ENCODE data around the gene NUP93.

Gene NUP93

DNA sequence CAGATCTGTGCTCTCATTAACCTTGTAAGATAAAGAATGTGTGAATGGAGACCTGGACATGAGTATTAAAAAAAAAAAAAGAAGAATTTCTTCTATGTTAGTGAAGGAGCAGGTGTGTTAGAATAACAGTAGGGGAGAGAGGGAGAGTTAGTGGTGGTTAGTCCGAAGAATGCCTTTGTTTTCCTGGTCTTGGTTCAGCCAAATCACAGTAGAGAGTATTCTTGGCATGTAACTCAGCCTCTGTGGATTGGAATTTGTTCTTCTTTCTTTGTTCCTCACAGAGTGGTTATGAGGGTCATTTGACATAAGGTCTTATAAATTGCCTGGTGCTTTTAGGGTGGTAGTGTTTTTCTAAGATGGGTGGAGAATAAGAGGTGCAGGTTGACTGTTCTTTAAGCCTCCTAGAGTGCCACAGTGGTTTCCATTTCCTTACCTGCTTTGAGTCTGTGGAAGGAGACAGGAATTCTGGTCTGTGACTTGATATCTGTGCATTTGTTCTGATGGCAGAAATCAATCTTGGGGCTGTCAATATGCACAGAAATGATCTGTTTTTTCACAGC lies 17.6 kb downstream of the NUP93 start:
- H3K36me3 ChIP-seq (replicated peaks; ENCODE audit: insufficient read depth, low read length) = 0 out of 2 replicates have a peak, but pooled peaks cover 6% of the 10 kb centered on the region
- no peak overlapping the region for H2AFZ ChIP-seq (ENCODE audit: low read length)
- H3K9me2 ChIP-seq (replicated peaks; ENCODE audit: insufficient read depth, low read length) = no peaks in the 10 kb centered on the region
- DNase-seq = no peak
- no peak overlapping the region for H3K9ac ChIP-seq (ENCODE audit: low read length)
- H3K4me3 ChIP-seq (ENCODE audit: low read length) = no peak overlapping the region
- no peak overlapping the region for H3K4me2 ChIP-seq (ENCODE audit: low read depth, low read length)
- H3K4me1 ChIP-seq (ENCODE audit: low read length) = no peaks in the 10 kb centered on the region
- no peaks in the 10 kb centered on the region for H3K27me3 ChIP-seq (replicated peaks; ENCODE audit: insufficient read depth, low read length)
- peaks cover 39% of the 10 kb centered on the region for H3K79me2 ChIP-seq (ENCODE audit: low read length)
- H3F3A ChIP-seq (ENCODE audit: insufficient read depth, low read length) = no peaks in the 10 kb centered on the region
- no peak overlapping the region for H3K27ac ChIP-seq (ENCODE audit: low read length)
- H3K9me3 ChIP-seq (replicated peaks; ENCODE audit: insufficient read depth, low read length) = no peaks in the 10 kb centered on the region
- TF ChIP-seq EZH2 (optimal IDR thresholded peaks at IDR 0.05; ENCODE audit: low read depth, low read length) (no peak), EZH2phosphoT487 (IDR thresholded peaks at IDR 0.05; ENCODE audit: low read length) (no peak)
- TF ChIP-seq, protein P1, sequence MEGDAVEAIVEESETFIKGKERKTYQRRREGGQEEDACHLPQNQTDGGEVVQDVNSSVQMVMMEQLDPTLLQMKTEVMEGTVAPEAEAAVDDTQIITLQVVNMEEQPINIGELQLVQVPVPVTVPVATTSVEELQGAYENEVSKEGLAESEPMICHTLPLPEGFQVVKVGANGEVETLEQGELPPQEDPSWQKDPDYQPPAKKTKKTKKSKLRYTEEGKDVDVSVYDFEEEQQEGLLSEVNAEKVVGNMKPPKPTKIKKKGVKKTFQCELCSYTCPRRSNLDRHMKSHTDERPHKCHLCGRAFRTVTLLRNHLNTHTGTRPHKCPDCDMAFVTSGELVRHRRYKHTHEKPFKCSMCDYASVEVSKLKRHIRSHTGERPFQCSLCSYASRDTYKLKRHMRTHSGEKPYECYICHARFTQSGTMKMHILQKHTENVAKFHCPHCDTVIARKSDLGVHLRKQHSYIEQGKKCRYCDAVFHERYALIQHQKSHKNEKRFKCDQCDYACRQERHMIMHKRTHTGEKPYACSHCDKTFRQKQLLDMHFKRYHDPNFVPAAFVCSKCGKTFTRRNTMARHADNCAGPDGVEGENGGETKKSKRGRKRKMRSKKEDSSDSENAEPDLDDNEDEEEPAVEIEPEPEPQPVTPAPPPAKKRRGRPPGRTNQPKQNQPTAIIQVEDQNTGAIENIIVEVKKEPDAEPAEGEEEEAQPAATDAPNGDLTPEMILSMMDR (IDR thresholded peaks at IDR 0.05; ENCODE audit: low read length) = no peak
- no peaks in the 10 kb centered on the region for H4K20me1 ChIP-seq (ENCODE audit: insufficient read depth, low read length)

DNA sequence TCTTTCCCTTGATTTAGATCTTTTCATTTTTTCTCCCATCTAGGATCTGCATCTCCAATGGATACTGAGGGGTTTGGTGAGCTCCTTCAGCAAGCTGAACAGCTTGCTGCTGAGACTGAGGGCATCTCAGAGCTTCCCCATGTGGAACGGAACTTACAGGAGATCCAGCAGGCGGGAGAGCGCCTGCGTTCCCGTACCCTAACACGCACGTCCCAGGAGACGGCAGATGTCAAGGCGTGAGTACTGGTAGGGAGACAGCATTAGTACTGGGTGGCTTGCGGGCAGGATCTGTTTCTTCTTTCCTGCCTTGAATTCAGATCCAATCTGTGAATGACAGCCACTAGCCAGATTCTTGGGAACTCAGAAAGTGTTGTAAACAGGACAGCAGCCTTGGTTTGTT lies 18.3 kb downstream of the NUP93 start:
- 0 out of 2 replicates have a peak, but pooled peaks cover 6% of the 10 kb centered on the region for H3K36me3 ChIP-seq (replicated peaks; ENCODE audit: insufficient read depth, low read length)
- H3K27me3 ChIP-seq (replicated peaks; ENCODE audit: insufficient read depth, low read length) = no peaks in the 10 kb centered on the region
- H3K27ac ChIP-seq (ENCODE audit: low read length) = no peak overlapping the region
- no peaks in the 10 kb centered on the region for H3K9me3 ChIP-seq (replicated peaks; ENCODE audit: insufficient read depth, low read length)
- H3K4me1 ChIP-seq (ENCODE audit: low read length) = no peaks in the 10 kb centered on the region
- H3F3A ChIP-seq (ENCODE audit: insufficient read depth, low read length) = no peaks in the 10 kb centered on the region
- no peak for DNase-seq
- peaks cover 36% of the 10 kb centered on the region for H3K79me2 ChIP-seq (ENCODE audit: low read length)
- TF ChIP-seq, protein P1 (IDR thresholded peaks at IDR 0.05; ENCODE audit: low read length) = no peak
- no peak for TF ChIP-seq EZH2 (optimal IDR thresholded peaks at IDR 0.05; ENCODE audit: low read depth, low read length)
- H3K4me3 ChIP-seq (ENCODE audit: low read length) = no peak overlapping the region
- no peak overlapping the region for H3K9ac ChIP-seq (ENCODE audit: low read length)
- no peaks in the 10 kb centered on the region for H3K9me2 ChIP-seq (replicated peaks; ENCODE audit: insufficient read depth, low read length)
- no peaks in the 10 kb centered on the region for H4K20me1 ChIP-seq (ENCODE audit: insufficient read depth, low read length)
- no peak overlapping the region for H2AFZ ChIP-seq (ENCODE audit: low read length)
- H3K4me2 ChIP-seq (ENCODE audit: low read depth, low read length) = no peak overlapping the region

DNA sequence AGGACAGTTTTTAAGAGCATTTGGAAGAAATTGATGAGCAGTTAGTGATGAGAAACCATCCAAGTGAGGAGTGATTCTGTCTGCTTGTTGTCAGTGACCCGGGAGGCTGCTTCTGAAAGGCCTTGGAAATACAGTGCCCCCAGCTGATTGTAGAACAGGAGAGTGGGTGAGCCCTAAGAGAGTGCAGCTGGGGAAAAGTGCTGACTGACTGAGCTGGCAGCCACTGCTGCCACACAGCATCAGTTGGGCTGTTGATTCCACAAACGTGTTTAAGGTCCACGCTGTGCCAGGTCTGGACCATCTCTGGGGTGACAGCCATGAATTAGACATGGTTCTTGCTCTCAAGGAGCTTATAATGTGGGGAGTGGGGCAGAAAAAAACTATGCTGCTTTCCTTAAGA lies 18.9 kb downstream of the NUP93 start:
- Histone ChIP-seq H3K4me2 (ENCODE audit: low read depth, low read length) (no peak overlapping the region), H3K36me3 (replicated peaks; ENCODE audit: insufficient read depth, low read length) (0 out of 2 replicates have a peak, but pooled peaks cover 6% of the 10 kb centered on the region), H2AFZ (ENCODE audit: low read length) (no peak overlapping the region), H3K79me2 (ENCODE audit: low read length) (peaks cover 31% of the 10 kb centered on the region), H3F3A (ENCODE audit: insufficient read depth, low read length) (no peaks in the 10 kb centered on the region), H4K20me1 (ENCODE audit: insufficient read depth, low read length) (no peaks in the 10 kb centered on the region), H3K9me2 (replicated peaks; ENCODE audit: insufficient read depth, low read length) (no peaks in the 10 kb centered on the region), H3K4me3 (ENCODE audit: low read length) (no peak overlapping the region), H3K9ac (ENCODE audit: low read length) (no peak overlapping the region), H3K9me3 (replicated peaks; ENCODE audit: insufficient read depth, low read length) (no peaks in the 10 kb centered on the region), H3K27me3 (replicated peaks; ENCODE audit: insufficient read depth, low read length) (no peaks in the 10 kb centered on the region), H3K27ac (ENCODE audit: low read length) (no peak overlapping the region), H3K4me1 (ENCODE audit: low read length) (no peaks in the 10 kb centered on the region)
- no peak for DNase-seq
- TF ChIP-seq EZH2phosphoT487 (IDR thresholded peaks at IDR 0.05; ENCODE audit: low read length) (no peak), EZH2 (optimal IDR thresholded peaks at IDR 0.05; ENCODE audit: low read depth, low read length) (no peak)
- TF ChIP-seq, protein P1 (IDR thresholded peaks at IDR 0.05; ENCODE audit: low read length) = no peak

Data from MM.1S (cell line).